Endothelial cell of umbilical vein (primary cell): ENCODE results near the gene NCOA6. TPM values are rescaled to one million over a fixed set of nuclear protein-coding genes. Genes with fewer than 3 reads are reported as not detected.

Source experiments
- BruUV-seq: library from RNA; stranded (reverse); fragments of 400-500 nt; replicated peaks from 2 replicates; lab custom pipeline; 2021; lab: Mats Ljungman, UMichigan
- CTCF ChIA-PET: fragments of 300-600, 350-600 bp; sonication (Branson Sonifier 250); formaldehyde crosslinking; loops from one replicate; lab custom pipeline; 2021; ENCODE audit warnings: antibody characterized with exemption, inconsistent platforms; lab: Charles Lee
- POLR2A ChIA-PET: fragments of 300-600, 350-600 bp; sonication (Branson Sonifier 250); formaldehyde crosslinking; loops from one replicate; lab custom pipeline; 2021; ENCODE audit warnings: antibody characterized with exemption, inconsistent platforms; lab: Charles Lee
- DNase-seq: peaks from one replicate; pipeline ENCODE4 v3.0.0-alpha.2; 2011; ENCODE audit warnings: low read depth, low spot score
- FAIRE-seq: peaks from 2 replicates; lab custom pipeline; 2011; peaks lifted over from hg19 to GRCh38; lab: Jason Lieb, UNC
- H2AFZ ChIP-seq: 2 replicates; pipeline ENCODE4 v1.6.0; 2012; ENCODE audit warnings: low read depth, low read length, control low read depth, inconsistent platforms
- H3K27ac ChIP-seq: 2 replicates; pipeline ENCODE4 v1.5.1; 2011; ENCODE audit warnings: low read depth, mild to moderate bottlenecking, control low read depth, low read length, moderate library complexity; ENCODE audit not compliant: insufficient read depth
- H3K27me3 ChIP-seq, 2 experiments: 2 replicates each; pipeline versions ENCODE4 v1.6.0 to v1.6.1; 2011; ENCODE audit warnings: low read length in 2 of 2, mixed read lengths in 1 of 2; ENCODE audit not compliant: control insufficient read depth in 2 of 2, insufficient read depth in 2 of 2
- H3K36me3 ChIP-seq, 2 experiments: 2 replicates in 1 of 2; 3 replicates in 1 of 2; pipeline ENCODE4 v1.5.1; 2011; ENCODE audit warnings: low read length in 2 of 2, mild to moderate bottlenecking in 1 of 2, moderate library complexity in 1 of 2; ENCODE audit not compliant: control insufficient read depth in 2 of 2, insufficient read depth in 2 of 2; ENCODE audit errors: extremely low read depth in 1 of 2
- H3K4me1 ChIP-seq: 3 replicates; pipeline ENCODE4 v1.5.1; 2011; ENCODE audit warnings: mild to moderate bottlenecking, low read length; ENCODE audit not compliant: control insufficient read depth, insufficient read depth; ENCODE audit errors: extremely low read depth
- H3K4me2 ChIP-seq: 2 replicates; pipeline ENCODE4 v1.6.1; 2011; ENCODE audit warnings: low read length, control low read depth, mixed read lengths; ENCODE audit not compliant: insufficient read depth
- H3K4me3 ChIP-seq, 3 experiments: fragments of 200-600 bp in 1 of 3; sonication (generic), shearing (Covaris generic) in 1 of 3; replicated peaks in 1 of 3; 2 replicates each; pipeline ENCODE4 v1.5.1; 2011 to 2016; ENCODE audit warnings: control low read depth in 3 of 3, low read length in 3 of 3, mild to moderate bottlenecking in 2 of 3, inconsistent platforms in 1 of 3, low read depth in 1 of 3, moderate library complexity in 1 of 3; ENCODE audit not compliant: insufficient read depth in 1 of 3
- H3K79me2 ChIP-seq: 2 replicates; pipeline ENCODE4 v1.6.0; 2012; ENCODE audit warnings: low read length, inconsistent platforms; ENCODE audit not compliant: control insufficient read depth, insufficient read depth
- H3K9ac ChIP-seq: replicated peaks from 2 replicates; pipeline ENCODE3; 2011; ENCODE audit warnings: low read length, control low read depth; ENCODE audit not compliant: insufficient read depth; ENCODE audit errors: extremely low read depth
- H3K9me1 ChIP-seq: replicated peaks from 3 replicates; pipeline ENCODE4 v1.6.0; 2011; ENCODE audit warnings: mild to moderate bottlenecking, low read length; ENCODE audit not compliant: control insufficient read depth, insufficient read depth; ENCODE audit errors: extremely low read depth
- H3K9me3 ChIP-seq: replicated peaks from 2 replicates; pipeline ENCODE4 v1.5.1; 2012; ENCODE audit warnings: low read length, inconsistent platforms; ENCODE audit not compliant: control insufficient read depth, insufficient read depth
- H4K20me1 ChIP-seq: replicated peaks from 2 replicates; pipeline ENCODE3; 2011; ENCODE audit warnings: mild to moderate bottlenecking, low read length; ENCODE audit not compliant: control insufficient read depth, insufficient read depth; ENCODE audit errors: extremely low read depth
- CTCF ChIP-seq, 2 donors: IDR thresholded peaks; 1 replicate in 1 of 2; 2 replicates in 1 of 2; pipeline ENCODE4 v1.5.1; 2011; ENCODE audit warnings: low read length in 2 of 2, mild to moderate bottlenecking in 2 of 2, moderate library complexity in 2 of 2, control low read depth in 1 of 2, inconsistent platforms in 1 of 2, low read depth in 1 of 2; ENCODE audit not compliant: insufficient read depth in 1 of 2; ENCODE audit errors: extremely low read depth in 1 of 2
- EZH2 ChIP-seq: IDR thresholded peaks from 2 replicates; pipeline ENCODE4 v1.6.1; 2012; ENCODE audit warnings: borderline replicate concordance, low read depth, mild to moderate bottlenecking, moderate library complexity, low read length, inconsistent platforms; ENCODE audit not compliant: severe bottlenecking
- FOS ChIP-seq: IDR thresholded peaks from 2 replicates; pipeline ENCODE4 v1.6.1; 2011; ENCODE audit warnings: mild to moderate bottlenecking, low read length, moderate library complexity, borderline replicate concordance; ENCODE audit not compliant: insufficient read depth
- GATA2 ChIP-seq: IDR thresholded peaks from 2 replicates; pipeline ENCODE4 v1.7.0; 2011; ENCODE audit warnings: low read depth, mild to moderate bottlenecking, moderate library complexity, mixed read lengths, low read length; ENCODE audit not compliant: insufficient read length, insufficient read depth
- JUN ChIP-seq: IDR thresholded peaks from 2 replicates; pipeline ENCODE4 v1.6.1; 2011; ENCODE audit warnings: borderline replicate concordance, low read depth; ENCODE audit not compliant: insufficient read length, insufficient read depth
- MAX ChIP-seq: IDR thresholded peaks from 2 replicates; pipeline ENCODE4 v1.6.1; 2011; ENCODE audit not compliant: insufficient read depth, insufficient read length
- MYC ChIP-seq: IDR thresholded peaks from one replicate; pipeline ENCODE4 v1.6.1; 2011; ENCODE audit warnings: mild to moderate bottlenecking, low read depth, low read length
- POLR2A ChIP-seq: IDR thresholded peaks from 2 replicates; pipeline ENCODE4 v1.6.1; 2012; ENCODE audit warnings: low read depth, mild to moderate bottlenecking, control low read depth, low read length
- POLR2AphosphoS5 ChIP-seq: IDR thresholded peaks from 2 replicates; pipeline ENCODE4 v1.6.1; 2012; ENCODE audit warnings: low read depth, mild to moderate bottlenecking, control low read depth, low read length, moderate library complexity; ENCODE audit not compliant: insufficient read depth
- dilution Hi-C: fragments of 300-500 bp; cut with MboI; formaldehyde crosslinking; loops from one replicate; pipeline ENCODE4 v1.15.0; 2019; ENCODE audit warnings: low sequenced_read_pairs; ENCODE audit not compliant: extremely low pct_ligation_motif_present
- intact Hi-C: fragments of 100-400 bp; cut with micrococcal nuclease; formaldehyde crosslinking; loops from one replicate; pipeline ENCODE4 v1.10.0; 2022
- polyA plus RNA-seq, 4 experiments: library from polyadenylated mRNA; depleted of rRNA in 3 of 4; stranded (reverse) in 3 of 4; unstranded in 1 of 4; fragments of >200 nt; gene quantifications; 2 replicates each; pipeline versions ENCODE4 v1.2.1 to v1.2.3, GENCODE V29; 2011 to 2012; ENCODE audit warnings: missing spikeins in 1 of 4
- total RNA-seq: library from RNA; stranded (reverse); gene quantifications from 2 replicates; pipeline ENCODE4 v1.2.3, GENCODE V29; 2021

NCOA6 gene
- total and polyA plus RNA-seq, 2 donors (not counting 3 experiments of a cell fraction or from before 2014, with no cell fraction given): 16.9 to 26.7 TPM

GRCh38 chr20:34710861-34711574, 114.4 kb downstream of the NCOA6 start:
- dilution Hi-C loops: no loop called here
- H3K4me2 ChIP-seq: no peak overlapping the region

More at GRCh38 chr20:34710861-34711574, 114.4 kb downstream of the NCOA6 start:
- no peak overlapping the region for H2AFZ ChIP-seq
- ChIA-PET CTCF (interaction anchor here (1.6 to 2.7 kb wide), 2 partner anchors 10 to 399 kb away, joined by 4 to 10 read pairs; no protein-coding TSS in a partner anchor), POLR2A (interaction anchor here (1.2 kb wide), 1 partner anchor 10 kb away, joined by 10 read pairs; no protein-coding TSS in a partner anchor)
- no peaks in the 10 kb centered on the region for H3K79me2 ChIP-seq
- no peak overlapping the region for H3K9ac ChIP-seq
- no peaks in the 10 kb centered on the region for H3K27me3 ChIP-seq
- TF ChIP-seq EZH2: no peak
- no peak for TF ChIP-seq CTCF (IDR thresholded peaks at IDR 0.05; ENCODE audit: extremely low read depth in 1 of 2, insufficient read depth in 1 of 2, low read depth in 1 of 2, low read length in 2 of 2)
- TF ChIP-seq GATA2: no peak
- TF ChIP-seq MAX: no peak
- no peak for TF ChIP-seq POLR2A
- TF ChIP-seq JUN: no peak
- TF ChIP-seq FOS: no peak
- TF ChIP-seq POLR2AphosphoS5: no peak
- TF ChIP-seq MYC: no peak
- intact Hi-C loops: no loop called here
- H3K9me1 ChIP-seq: no peaks in the 10 kb centered on the region
- BruUV-seq: no TSS peak
- H3K27ac ChIP-seq: no peak overlapping the region
- FAIRE-seq: no peak
- no peaks in the 10 kb centered on the region for H3K9me3 ChIP-seq
- no peaks in the 10 kb centered on the region for H4K20me1 ChIP-seq
- peaks cover 0 to 6% of the 10 kb centered on the region in 2 experiments for H3K36me3 ChIP-seq
- peaks cover 24% of the 10 kb centered on the region for H3K4me1 ChIP-seq
- H3K4me3 ChIP-seq: no peak overlapping the region
- no peak for DNase-seq
